Left ventricle myocardium inferior (tissue), 1 donor: Measurements from ENCODE around the gene TM9SF2. TPM values are rescaled to one million over a fixed set of nuclear protein-coding genes. Genes with fewer than 3 reads are reported as not detected.

Source experiments
- DNase-seq: peaks from one replicate; pipeline ENCODE4 v3.0.0-alpha.2; 2020
- H3K27ac ChIP-seq: fragments of 200-600 bp; replicated peaks from 2 replicates; pipeline ENCODE4 v1.8.0; 2021
- H3K27me3 ChIP-seq: fragments of 200-600 bp; 2 replicates; pipeline ENCODE4 v1.8.0; 2021; ENCODE audit warnings: low read depth
- H3K36me3 ChIP-seq: fragments of 200-600 bp; 2 replicates; pipeline ENCODE4 v1.8.0; 2021
- H3K4me1 ChIP-seq: fragments of 200-600 bp; 2 replicates; pipeline ENCODE4 v1.8.0; 2021
- H3K4me3 ChIP-seq: fragments of 200-600 bp; 2 replicates; pipeline ENCODE4 v1.8.0; 2021; ENCODE audit warnings: mild to moderate bottlenecking, moderate library complexity
- H3K9me3 ChIP-seq: fragments of 200-600 bp; replicated peaks from 2 replicates; pipeline ENCODE4 v1.8.0; 2021
- CTCF ChIP-seq: fragments of 200-600 bp; IDR thresholded peaks from 2 replicates; pipeline ENCODE4 v1.8.0; 2021; ENCODE audit warnings: antibody characterized with exemption, mild to moderate bottlenecking, borderline replicate concordance
- intact Hi-C: fragments of 100-400 bp; cut with micrococcal nuclease; formaldehyde crosslinking; loops from one replicate; pipeline ENCODE4 v1.11.0; 2022
- total RNA-seq: library from RNA; stranded (reverse); fragmentation: NEBNext Ultra II Directional; extraction: Animal tissue kit (Norgen Biotek cat#: 25700); gene quantifications from one replicate; pipeline ENCODE4 v1.2.1, GENCODE V29; 2021
- donor health status: DM: no; HTN: yes; CAD: no; lungs with severe emphysema.

The TM9SF2 gene
- total RNA-seq, 1 donor from 2014 or later = 55.1 TPM

DNA sequence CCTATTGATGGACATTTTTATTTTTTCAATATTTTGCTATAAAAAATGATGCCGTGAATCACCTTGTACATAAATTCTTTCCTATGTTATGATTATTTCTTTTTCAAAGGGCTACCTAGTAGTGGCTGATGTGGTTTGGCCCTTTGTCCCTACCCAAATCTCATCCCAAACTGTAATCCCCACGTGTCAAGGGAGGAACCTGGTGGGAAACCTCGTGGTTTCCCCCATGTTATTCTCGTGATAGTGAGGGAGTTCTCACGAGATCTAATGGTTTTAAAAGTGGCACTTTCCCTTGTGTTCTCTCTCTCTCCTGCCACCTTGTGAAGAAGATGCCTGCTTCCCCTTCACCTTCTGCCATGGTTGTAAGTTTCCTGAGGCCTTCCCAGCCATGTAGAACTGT is 94.9 kb downstream of the TM9SF2 start:
- no peaks in the 10 kb centered on the region for H3K27me3 ChIP-seq
- intact Hi-C loops = no loop called here
- H3K36me3 ChIP-seq = no peaks in the 10 kb centered on the region
- DNase-seq = no peak
- no peaks in the 10 kb centered on the region for H3K4me1 ChIP-seq
- no peak for TF ChIP-seq CTCF
- H3K27ac ChIP-seq = no peak overlapping the region
- peaks cover 3% of the 10 kb centered on the region for H3K9me3 ChIP-seq
- H3K4me3 ChIP-seq = no peak overlapping the region

GRCh38 chr13:99600318-99600717 is 99.0 kb downstream of the TM9SF2 start:
- intact Hi-C loops = no loop called here
- Histone ChIP-seq H3K9me3 (no peaks in the 10 kb centered on the region), H3K27ac (no peak overlapping the region), H3K4me3 (no peak overlapping the region), H3K4me1 (peaks cover under 1% of the 10 kb centered on the region), H3K27me3 (no peaks in the 10 kb centered on the region), H3K36me3 (no peaks in the 10 kb centered on the region)
- DNase-seq = no peak
- peak; percentile 17 for TF ChIP-seq CTCF

DNA sequence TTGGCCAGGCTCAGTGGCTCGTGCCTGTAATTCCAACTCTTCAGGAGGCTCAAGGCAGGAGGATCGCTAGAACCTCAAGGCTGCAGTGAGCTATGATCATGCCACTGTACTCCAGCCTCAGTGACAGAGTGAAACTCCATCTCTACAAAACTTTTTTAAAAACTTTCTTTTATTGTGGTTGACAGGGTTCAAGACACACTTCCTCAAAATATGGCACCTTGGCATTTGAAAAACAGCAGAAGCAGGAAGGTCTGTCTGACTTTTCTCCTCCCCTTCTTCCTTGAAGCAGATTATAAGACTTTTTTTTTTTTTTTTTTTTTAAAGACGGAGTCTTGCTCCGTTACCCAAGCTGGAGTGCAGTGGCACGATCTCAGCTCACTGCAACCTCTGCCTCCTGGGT is 100.3 kb downstream of the TM9SF2 start:
- H3K4me1 ChIP-seq = peaks cover 10% of the 10 kb centered on the region
- H3K4me3 ChIP-seq = no peak overlapping the region
- DNase-seq = no peak
- no peaks in the 10 kb centered on the region for H3K9me3 ChIP-seq
- intact Hi-C loops = no loop called here
- TF ChIP-seq CTCF = no peak
- H3K36me3 ChIP-seq = no peaks in the 10 kb centered on the region
- no peaks in the 10 kb centered on the region for H3K27me3 ChIP-seq
- no peak overlapping the region for H3K27ac ChIP-seq

GRCh38 chr13:99604636-99605035 is 103.4 kb downstream of the TM9SF2 start:
- H3K4me3 ChIP-seq = no peak overlapping the region
- no peak overlapping the region for H3K27ac ChIP-seq
- peaks cover 3% of the 10 kb centered on the region for H3K9me3 ChIP-seq
- intact Hi-C loops = no loop called here
- H3K4me1 ChIP-seq = peaks cover 19% of the 10 kb centered on the region
- H3K27me3 ChIP-seq = no peaks in the 10 kb centered on the region
- no peak for DNase-seq
- no peak for TF ChIP-seq CTCF
- H3K36me3 ChIP-seq = no peaks in the 10 kb centered on the region

GRCh38 chr13:99605420-99606323 is 104.4 kb downstream of the TM9SF2 start:
- Histone ChIP-seq H3K4me3 (peak overlapping the region; percentile 83), H3K36me3 (no peaks in the 10 kb centered on the region), H3K4me1 (peaks cover 22% of the 10 kb centered on the region), H3K27me3 (no peaks in the 10 kb centered on the region), H3K27ac (peak overlapping the region; percentile 91), H3K9me3 (peaks cover 3% of the 10 kb centered on the region)
- DNase-seq = peak; percentile 38
- peak; percentile 41 for TF ChIP-seq CTCF
- intact Hi-C loops = no loop called here
